Measurements from ENCODE around the gene ADAM33.

DNA sequence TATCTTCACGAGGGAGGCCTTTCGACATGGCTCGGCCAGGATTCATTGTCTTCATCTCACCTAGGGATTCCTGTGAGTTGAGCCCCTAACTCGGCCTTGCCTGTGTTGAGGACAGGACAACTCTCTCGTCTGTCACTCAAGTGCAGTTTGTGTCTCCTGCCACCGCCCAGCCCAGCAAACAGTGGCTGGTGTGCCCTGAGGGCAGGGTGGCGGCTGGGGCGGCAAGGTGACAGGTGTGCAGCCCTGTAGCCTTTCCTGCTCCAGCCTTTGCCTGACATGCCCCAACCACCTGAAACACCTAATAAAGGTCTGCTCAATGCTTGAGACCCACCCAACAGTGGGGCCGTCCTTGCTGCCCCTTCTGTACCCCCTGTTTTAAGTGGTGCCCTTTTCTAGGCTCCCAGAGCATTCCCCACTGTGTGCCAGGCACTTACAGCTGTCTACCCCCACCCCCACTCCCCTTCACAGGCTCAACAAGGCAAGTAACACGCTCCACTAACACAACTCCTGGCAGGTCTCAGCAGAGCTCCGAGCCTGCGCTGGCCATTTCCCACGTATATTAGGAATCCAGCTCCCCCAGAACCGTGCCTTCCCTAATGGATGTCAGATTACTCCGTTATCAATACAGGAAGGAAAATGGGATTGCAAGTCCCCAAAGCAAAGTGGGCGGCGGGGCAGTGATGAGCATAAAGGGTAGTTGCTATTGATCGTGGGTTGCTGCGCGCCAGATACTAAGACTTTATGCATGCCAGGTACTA lies 36.3 kb downstream of the ADAM33 start:
- TF ChIP-seq, protein P1, sequence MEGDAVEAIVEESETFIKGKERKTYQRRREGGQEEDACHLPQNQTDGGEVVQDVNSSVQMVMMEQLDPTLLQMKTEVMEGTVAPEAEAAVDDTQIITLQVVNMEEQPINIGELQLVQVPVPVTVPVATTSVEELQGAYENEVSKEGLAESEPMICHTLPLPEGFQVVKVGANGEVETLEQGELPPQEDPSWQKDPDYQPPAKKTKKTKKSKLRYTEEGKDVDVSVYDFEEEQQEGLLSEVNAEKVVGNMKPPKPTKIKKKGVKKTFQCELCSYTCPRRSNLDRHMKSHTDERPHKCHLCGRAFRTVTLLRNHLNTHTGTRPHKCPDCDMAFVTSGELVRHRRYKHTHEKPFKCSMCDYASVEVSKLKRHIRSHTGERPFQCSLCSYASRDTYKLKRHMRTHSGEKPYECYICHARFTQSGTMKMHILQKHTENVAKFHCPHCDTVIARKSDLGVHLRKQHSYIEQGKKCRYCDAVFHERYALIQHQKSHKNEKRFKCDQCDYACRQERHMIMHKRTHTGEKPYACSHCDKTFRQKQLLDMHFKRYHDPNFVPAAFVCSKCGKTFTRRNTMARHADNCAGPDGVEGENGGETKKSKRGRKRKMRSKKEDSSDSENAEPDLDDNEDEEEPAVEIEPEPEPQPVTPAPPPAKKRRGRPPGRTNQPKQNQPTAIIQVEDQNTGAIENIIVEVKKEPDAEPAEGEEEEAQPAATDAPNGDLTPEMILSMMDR (conservative IDR thresholded peaks at IDR 0.05; ENCODE audit: low read depth, low read length) = no peak
- no peak for TF ChIP-seq EZH2phosphoT487 (IDR thresholded peaks at IDR 0.05; ENCODE audit: borderline replicate concordance, low read length)

Data from PC-3 (cell line).